ENCODE data around the gene PARP16. TPM values are rescaled to one million over a fixed set of nuclear protein-coding genes. Genes with fewer than 3 reads are reported as not detected.
"Not testable (repeated sequence)": the region's sequence is repeated elsewhere in the genome, so short reads cannot be mapped to it uniquely, and the experiment has no call there.

Gene PARP16
- total RNA-seq, 3 donors from 2014 or later (not counting 1 experiment from before 2014, with no cell fraction given): 11.7 to 19.3 (median 16.4) TPM

GRCh38 chr15:65233696-65234095 is 53.0 kb downstream of the PARP16 start:
- no peaks in the 10 kb centered on the region for H3K9me3 ChIP-seq (ENCODE audit: control insufficient read depth, insufficient read depth, low read length)
- no peaks in the 10 kb centered on the region for H3K36me3 ChIP-seq (ENCODE audit: control insufficient read depth, insufficient read depth, low read length)
- WGBS (ENCODE audit: insufficient coverage): 93% methylated on average over 4 of the region's 5 CpGs
- DNase-seq (no peak), ATAC-seq (no peak)
- intact Hi-C loops (cut with micrococcal nuclease): no loop called here
- Mint-ChIP-seq H3K27ac (no peak overlapping the region), H3K4me3 (no peak overlapping the region), H3K4me1 (no peaks in the 10 kb centered on the region), H3K36me3 (no peaks in the 10 kb centered on the region), H3K9me3 (no peaks in the 10 kb centered on the region), H3K27me3 (ENCODE audit: low read depth in 2 of 2) (no peaks in the 10 kb centered on the region)
- no peak overlapping the region for H3K4me3 ChIP-seq (ENCODE audit: low read length)
- no peaks in the 10 kb centered on the region for H3K27me3 ChIP-seq (ENCODE audit: control insufficient read depth, insufficient read depth, low read length)
- H3K4me1 ChIP-seq (ENCODE audit: control insufficient read depth, insufficient read depth, low read length): no peaks in the 10 kb centered on the region
- no peak overlapping the region for H3K27ac ChIP-seq (ENCODE audit: low read length)
- TF ChIP-seq CTCF (IDR thresholded peaks at IDR 0.05): no peak

GRCh38 chr15:65232520-65232919 is 54.2 kb downstream of the PARP16 start:
- WGBS (ENCODE audit: insufficient coverage): 94% methylated on average over 2 of the region's 3 CpGs
- intact Hi-C loops (cut with micrococcal nuclease): no loop called here
- H3K27ac ChIP-seq (ENCODE audit: low read length): no peak overlapping the region
- H3K9me3 Mint-ChIP-seq: no peaks in the 10 kb centered on the region
- H3K27ac Mint-ChIP-seq: no peak overlapping the region
- no peaks in the 10 kb centered on the region for H3K27me3 ChIP-seq (ENCODE audit: control insufficient read depth, insufficient read depth, low read length)
- no peak for DNase-seq
- no peak overlapping the region for H3K4me3 Mint-ChIP-seq
- no peaks in the 10 kb centered on the region for H3K4me1 ChIP-seq (ENCODE audit: control insufficient read depth, insufficient read depth, low read length)
- no peaks in the 10 kb centered on the region for H3K36me3 Mint-ChIP-seq
- TF ChIP-seq CTCF (IDR thresholded peaks at IDR 0.05): no peak
- H3K36me3 ChIP-seq (ENCODE audit: control insufficient read depth, insufficient read depth, low read length): no peaks in the 10 kb centered on the region
- H3K4me3 ChIP-seq (ENCODE audit: low read length): no peak overlapping the region
- no peaks in the 10 kb centered on the region for H3K27me3 Mint-ChIP-seq (ENCODE audit: low read depth in 2 of 2)
- no peaks in the 10 kb centered on the region for H3K9me3 ChIP-seq (ENCODE audit: control insufficient read depth, insufficient read depth, low read length)
- no peak for ATAC-seq
- no peaks in the 10 kb centered on the region for H3K4me1 Mint-ChIP-seq

GRCh38 chr15:65231306-65231705 is 55.4 kb downstream of the PARP16 start:
- WGBS (ENCODE audit: insufficient coverage): 91% methylated on average over 10 of the region's 10 CpGs

GRCh38 chr15:65226901-65227300 is 59.8 kb downstream of the PARP16 start:
- intact Hi-C loops (cut with micrococcal nuclease); H3K4me1 Mint-ChIP-seq; H3K36me3 Mint-ChIP-seq; H3K36me3 ChIP-seq (ENCODE audit: control insufficient read depth, insufficient read depth, low read length); H3K9me3 ChIP-seq (ENCODE audit: control insufficient read depth, insufficient read depth, low read length); H3K27ac ChIP-seq (ENCODE audit: low read length); H3K27ac Mint-ChIP-seq; DNase-seq; H3K4me3 Mint-ChIP-seq; ATAC-seq; H3K4me1 ChIP-seq (ENCODE audit: control insufficient read depth, insufficient read depth, low read length); H3K27me3 ChIP-seq (ENCODE audit: control insufficient read depth, insufficient read depth, low read length); H3K27me3 Mint-ChIP-seq (ENCODE audit: low read depth in 2 of 2); H3K4me3 ChIP-seq (ENCODE audit: low read length); H3K9me3 Mint-ChIP-seq: not testable (repeated sequence)
- WGBS (ENCODE audit: insufficient coverage): no CpG with 5 or more reads among the region's 10 CpGs

More at GRCh38 chr15:65231306-65231705, 55.4 kb downstream of the PARP16 start:
- H3K4me1 Mint-ChIP-seq: no peaks in the 10 kb centered on the region
- H3K9me3 ChIP-seq (ENCODE audit: control insufficient read depth, insufficient read depth, low read length): no peaks in the 10 kb centered on the region
- no peak overlapping the region for H3K4me3 Mint-ChIP-seq
- H3K27me3 Mint-ChIP-seq (ENCODE audit: low read depth in 2 of 2): no peaks in the 10 kb centered on the region
- intact Hi-C loops (cut with micrococcal nuclease): no loop called here
- TF ChIP-seq CTCF (IDR thresholded peaks at IDR 0.05): no peak
- no peaks in the 10 kb centered on the region for H3K27me3 ChIP-seq (ENCODE audit: control insufficient read depth, insufficient read depth, low read length)
- no peaks in the 10 kb centered on the region for H3K9me3 Mint-ChIP-seq
- H3K27ac ChIP-seq (ENCODE audit: low read length): no peak overlapping the region
- no peak overlapping the region for H3K27ac Mint-ChIP-seq
- DNase-seq (no peak), ATAC-seq (no peak)
- no peak overlapping the region for H3K4me3 ChIP-seq (ENCODE audit: low read length)
- H3K36me3 Mint-ChIP-seq: no peaks in the 10 kb centered on the region
- no peaks in the 10 kb centered on the region for H3K4me1 ChIP-seq (ENCODE audit: control insufficient read depth, insufficient read depth, low read length)
- no peaks in the 10 kb centered on the region for H3K36me3 ChIP-seq (ENCODE audit: control insufficient read depth, insufficient read depth, low read length)
